Measurements from ENCODE around the gene UBTF. TPM values are rescaled to one million over a fixed set of nuclear protein-coding genes. Genes with fewer than 3 reads are reported as not detected.

Gene UBTF
- total RNA-seq, 4 donors from 2014 or later, result 65.7 to 71.9 (median 69.3) TPM

DNA sequence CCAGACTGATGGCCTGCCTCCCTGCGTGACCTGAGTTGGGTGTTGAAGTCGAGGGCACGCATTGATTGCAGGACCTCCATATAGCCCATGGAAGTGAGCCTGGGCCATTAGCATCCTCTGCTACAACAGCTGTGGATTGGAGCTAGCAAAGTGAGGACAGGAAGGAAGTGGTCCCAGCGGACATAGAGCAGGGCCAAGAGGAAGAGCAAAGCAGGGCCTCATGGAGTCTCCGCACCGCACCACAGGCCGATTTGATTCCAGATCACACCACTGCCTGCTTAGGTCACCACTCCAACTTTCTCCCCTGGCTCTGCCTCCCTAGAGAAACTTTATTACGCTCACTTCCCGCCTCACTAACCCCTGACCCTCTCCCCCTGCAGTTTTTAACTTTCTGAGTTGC, 10.7 kb upstream of the UBTF start:
- TF ChIP-seq POLR2A (IDR thresholded peaks at IDR 0.05) (no peak), EP300 (IDR thresholded peaks at IDR 0.05) (no peak)
- TF ChIP-seq, protein P1, sequence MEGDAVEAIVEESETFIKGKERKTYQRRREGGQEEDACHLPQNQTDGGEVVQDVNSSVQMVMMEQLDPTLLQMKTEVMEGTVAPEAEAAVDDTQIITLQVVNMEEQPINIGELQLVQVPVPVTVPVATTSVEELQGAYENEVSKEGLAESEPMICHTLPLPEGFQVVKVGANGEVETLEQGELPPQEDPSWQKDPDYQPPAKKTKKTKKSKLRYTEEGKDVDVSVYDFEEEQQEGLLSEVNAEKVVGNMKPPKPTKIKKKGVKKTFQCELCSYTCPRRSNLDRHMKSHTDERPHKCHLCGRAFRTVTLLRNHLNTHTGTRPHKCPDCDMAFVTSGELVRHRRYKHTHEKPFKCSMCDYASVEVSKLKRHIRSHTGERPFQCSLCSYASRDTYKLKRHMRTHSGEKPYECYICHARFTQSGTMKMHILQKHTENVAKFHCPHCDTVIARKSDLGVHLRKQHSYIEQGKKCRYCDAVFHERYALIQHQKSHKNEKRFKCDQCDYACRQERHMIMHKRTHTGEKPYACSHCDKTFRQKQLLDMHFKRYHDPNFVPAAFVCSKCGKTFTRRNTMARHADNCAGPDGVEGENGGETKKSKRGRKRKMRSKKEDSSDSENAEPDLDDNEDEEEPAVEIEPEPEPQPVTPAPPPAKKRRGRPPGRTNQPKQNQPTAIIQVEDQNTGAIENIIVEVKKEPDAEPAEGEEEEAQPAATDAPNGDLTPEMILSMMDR (IDR thresholded peaks at IDR 0.05), result no peak
- H3K4me1 ChIP-seq, result no peaks in the 10 kb centered on the region
- 71 to 74% methylated on average over 9 of the region's 9 CpGs for WGBS, 2 donors

DNA sequence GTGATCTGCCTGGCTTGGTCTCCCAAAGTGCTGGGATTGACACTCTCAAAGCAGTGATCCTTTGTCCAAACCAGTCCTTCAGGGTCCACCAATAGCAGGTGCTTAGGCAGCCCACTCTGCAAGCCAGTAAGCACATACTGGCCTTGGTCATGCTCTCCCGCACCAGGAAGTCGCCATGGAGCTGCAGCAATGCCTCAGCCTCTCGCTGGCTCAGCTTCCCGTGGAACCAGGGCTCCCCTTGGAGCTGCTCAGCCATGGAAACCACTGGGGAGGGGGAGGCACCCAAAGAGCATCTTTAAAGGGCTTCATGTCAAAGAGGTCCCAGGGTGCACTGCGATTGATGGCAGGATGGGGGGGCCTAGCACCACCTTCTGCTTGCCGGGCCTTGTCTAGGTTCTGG, 9.6 kb upstream of the UBTF start:
- Histone ChIP-seq H3K36me3 (no peaks in the 10 kb centered on the region), H3K4me1 (peaks cover 0 to 6% (median under 1%) of the 10 kb centered on the region in 4 donors), H3K27me3 (no peaks in the 10 kb centered on the region), H3K4me3 (no peak overlapping the region), H3K27ac (no peak overlapping the region), H3K9me3 (no peaks in the 10 kb centered on the region)
- 79 to 91% methylated on average over 6 of the region's 6 CpGs for WGBS, 2 donors
- no peak for DNase-seq (ENCODE audit: low spot score in 2 of 2)
- TF ChIP-seq POLR2A (IDR thresholded peaks at IDR 0.05) (no peak), EP300 (IDR thresholded peaks at IDR 0.05) (no peak)
- TF ChIP-seq, protein P1 (IDR thresholded peaks at IDR 0.05), result no peak

More for the DNA sequence above, 10.7 kb upstream of the UBTF start:
- H3K27ac ChIP-seq, result no peak overlapping the region
- no peaks in the 10 kb centered on the region for H3K27me3 ChIP-seq
- no peak for DNase-seq (ENCODE audit: low spot score in 2 of 2)
- H3K4me3 ChIP-seq, result no peak overlapping the region
- H3K36me3 ChIP-seq, result no peaks in the 10 kb centered on the region
- no peaks in the 10 kb centered on the region for H3K9me3 ChIP-seq

DNA sequence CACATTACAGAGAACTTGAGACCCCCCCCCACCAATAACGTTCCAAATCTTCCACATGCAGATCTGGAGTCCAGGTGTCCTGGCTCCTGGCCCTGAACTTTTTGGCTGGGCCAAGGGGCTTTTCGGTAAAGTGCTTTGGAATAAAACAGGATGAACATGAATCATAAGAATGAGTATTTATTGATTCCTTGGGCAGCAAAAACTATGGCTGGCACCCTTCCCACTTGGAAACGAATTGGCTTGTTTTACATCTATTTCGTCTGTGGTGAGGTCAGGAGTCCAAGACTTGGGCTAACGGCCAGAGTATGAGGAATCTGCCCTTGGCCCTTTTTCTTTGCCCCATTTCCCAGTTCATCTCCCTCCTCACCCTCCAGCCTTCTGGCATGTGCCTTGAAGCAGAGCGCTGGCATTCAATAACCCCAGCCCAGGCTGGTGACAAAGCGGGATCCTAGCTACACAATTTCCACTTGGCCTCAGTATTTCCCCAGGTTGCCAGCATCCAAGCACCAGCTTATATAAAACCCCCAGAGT, 4.1 kb upstream of the UBTF start:
- Histone ChIP-seq H3K4me3 (no peak overlapping the region), H3K27ac (peak overlapping the region in 2 of 4 donors; percentile 96 to 99), H3K27me3 (no peaks in the 10 kb centered on the region), H3K36me3 (no peaks in the 10 kb centered on the region), H3K9me3 (no peaks in the 10 kb centered on the region), H3K4me1 (peaks cover 0 to 29% (median 21%) of the 10 kb centered on the region in 4 donors)
- WGBS, 2 donors, result 21 to 22% methylated on average over 7 of the region's 7 CpGs
- TF ChIP-seq POLR2A (IDR thresholded peaks at IDR 0.05), result no peak
- TF ChIP-seq EP300 (IDR thresholded peaks at IDR 0.05), result peak in 1 of 2 donors; percentile 41
- TF ChIP-seq, protein P1 (IDR thresholded peaks at IDR 0.05), result no peak
- peak in 1 of 2 donors; percentile 44 for DNase-seq (ENCODE audit: low spot score in 2 of 2)

DNA sequence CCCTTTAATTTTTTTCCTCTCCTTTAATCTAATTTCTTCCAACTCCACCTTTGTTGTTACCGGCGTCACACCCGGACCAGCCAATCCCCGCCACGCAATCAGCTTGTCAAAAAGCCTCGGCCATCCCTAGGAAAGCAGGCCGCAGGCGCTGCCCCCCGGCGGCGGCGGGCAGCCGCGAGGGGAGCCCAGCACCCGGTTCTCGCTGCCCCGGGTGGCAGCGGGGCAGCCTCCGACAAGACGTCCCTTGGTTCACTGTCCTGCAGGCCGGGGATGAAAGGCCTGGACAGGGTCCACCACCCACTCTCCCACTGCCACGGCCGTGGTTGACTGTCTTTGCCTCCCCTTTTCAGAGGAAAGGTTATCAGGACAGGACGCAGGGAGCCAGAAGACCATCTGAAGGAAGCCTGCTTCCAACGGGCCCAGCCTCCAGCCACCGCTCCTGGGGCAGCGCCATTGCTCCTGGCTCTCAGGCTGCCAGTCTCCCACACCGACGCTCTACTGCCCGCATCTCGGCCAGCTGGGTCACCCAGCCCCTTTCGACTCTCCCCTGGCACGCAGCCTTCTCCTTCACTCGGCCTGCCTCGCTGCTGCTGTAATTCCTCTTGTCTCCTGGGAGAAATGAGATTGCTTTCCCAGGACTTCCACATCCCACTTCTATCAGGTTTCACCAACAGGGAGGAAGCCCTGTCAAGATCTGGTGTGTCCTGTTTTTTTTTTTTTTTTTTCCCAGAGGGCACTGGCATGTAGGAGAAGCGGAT, 2.8 kb upstream of the UBTF start:
- TF ChIP-seq POLR2A (IDR thresholded peaks at IDR 0.05) (peak; percentile 35 to 61), EP300 (IDR thresholded peaks at IDR 0.05) (peak in 1 of 2 donors; percentile 52)
- TF ChIP-seq, protein P1 (IDR thresholded peaks at IDR 0.05), result peak in 3 of 5 experiments; percentile 10 to 52 (median 26)

DNA sequence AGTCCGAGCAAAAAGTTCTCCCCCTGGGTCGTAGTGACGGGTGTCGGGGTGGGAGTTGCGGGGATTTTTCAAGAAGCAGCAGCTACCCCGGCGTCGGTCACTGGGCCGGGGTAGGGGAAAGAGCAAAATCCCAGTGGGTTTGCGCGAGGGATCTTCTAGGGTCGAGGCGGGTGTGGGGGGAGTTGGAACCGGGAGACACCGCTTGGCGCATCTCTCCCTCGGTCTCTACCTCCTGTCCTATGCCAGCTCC, 2.3 kb upstream of the UBTF start:
- Histone ChIP-seq H3K9me3 (no peaks in the 10 kb centered on the region), H3K27ac (peak overlapping the region; percentile 95 to 99 (median 98)), H3K36me3 (no peaks in the 10 kb centered on the region), H3K27me3 (no peaks in the 10 kb centered on the region), H3K4me1 (peaks cover 4 to 44% (median 35%) of the 10 kb centered on the region in 4 donors), H3K4me3 (peak overlapping the region; percentile 76 to 95 (median 81))
- no peak for DNase-seq (ENCODE audit: low spot score in 2 of 2)
- WGBS, 2 donors, result 0 to 1% methylated on average over 7 to 17 of the region's 17 CpGs
- TF ChIP-seq, protein P1 (IDR thresholded peaks at IDR 0.05), result no peak
- TF ChIP-seq EP300 (IDR thresholded peaks at IDR 0.05) (no peak), POLR2A (IDR thresholded peaks at IDR 0.05) (peak in 1 of 2 donors; percentile 77)

More for the DNA sequence above, 2.8 kb upstream of the UBTF start:
- H3K4me3 ChIP-seq, result peak overlapping the region; percentile 76 to 95 (median 81)
- H3K27me3 ChIP-seq, result no peaks in the 10 kb centered on the region
- H3K36me3 ChIP-seq, result no peaks in the 10 kb centered on the region
- peaks cover 2 to 39% (median 30%) of the 10 kb centered on the region in 4 donors for H3K4me1 ChIP-seq
- H3K27ac ChIP-seq, result peak overlapping the region; percentile 95 to 99 (median 98)
- DNase-seq (ENCODE audit: low spot score in 2 of 2), result peak; percentile 67 to 79
- no peaks in the 10 kb centered on the region for H3K9me3 ChIP-seq
- WGBS, 2 donors, result 1 to 3% methylated on average over 32 to 35 of the region's 36 CpGs
